RWPE2 (cell line): ENCODE results near the gene TBCK.

Source experiments
- ATAC-seq: fragments of 200-7000 bp; cut with Tn5 transposase; 3 replicates; pipeline ENCODE4 v1.9.1; 2021; ENCODE audit warnings: low read depth
- DNase-seq: peaks from one replicate; pipeline ENCODE4 v3.0.0-alpha.2; 2020; ENCODE audit warnings: low spot score
- H3K27ac ChIP-seq: fragments of 450-650 bp; 2 replicates; pipeline ENCODE4 v1.5.1; 2017; ENCODE audit warnings: mild to moderate bottlenecking; ENCODE audit not compliant: poor library complexity, severe bottlenecking
- H3K27me3 ChIP-seq: fragments of 250-450 bp; sonication (Bioruptor Pico); 2 replicates; pipeline ENCODE4 v1.5.1; 2021; ENCODE audit warnings: mild to moderate bottlenecking, moderate library complexity; ENCODE audit not compliant: insufficient read depth, poor library complexity, severe bottlenecking
- H3K36me3 ChIP-seq: fragments of 250-450 bp; sonication (Bioruptor Pico); 2 replicates; pipeline ENCODE4 v1.5.1; 2020; ENCODE audit warnings: low read depth, mild to moderate bottlenecking, moderate library complexity
- H3K4me1 ChIP-seq: fragments of 250-450 bp; sonication (Bioruptor Pico); 2 replicates; pipeline ENCODE4 v1.5.1; 2021; ENCODE audit warnings: mild to moderate bottlenecking, moderate library complexity; ENCODE audit not compliant: insufficient read depth, poor library complexity, severe bottlenecking
- H3K4me3 ChIP-seq: fragments of 250-450 bp; sonication (Bioruptor Pico); 2 replicates; pipeline ENCODE4 v1.5.1; 2021; ENCODE audit warnings: mild to moderate bottlenecking, moderate library complexity; ENCODE audit not compliant: severe bottlenecking
- H3K9me3 ChIP-seq: fragments of 250-450 bp; sonication (Bioruptor Pico); 2 replicates; pipeline ENCODE4 v1.5.1; 2021; ENCODE audit warnings: mild to moderate bottlenecking, moderate library complexity; ENCODE audit not compliant: severe bottlenecking
- CTCF ChIP-seq: fragments of 450-650 bp; IDR thresholded peaks from one replicate; pipeline ENCODE4 v1.5.1; 2017; ENCODE audit warnings: mild to moderate bottlenecking, moderate library complexity; ENCODE audit not compliant: poor library complexity, severe bottlenecking

The TBCK gene

GRCh38 chr4:106149911-106150310 is 166.1 kb downstream of the TBCK start:
- no peak overlapping the region for H3K4me3 ChIP-seq
- H3K27ac ChIP-seq: no peak overlapping the region
- no peaks in the 10 kb centered on the region for H3K27me3 ChIP-seq
- no peak for TF ChIP-seq CTCF
- H3K9me3 ChIP-seq: peaks cover 3% of the 10 kb centered on the region
- no peaks in the 10 kb centered on the region for H3K36me3 ChIP-seq
- DNase-seq (no peak), ATAC-seq (no peak)
- no peaks in the 10 kb centered on the region for H3K4me1 ChIP-seq

GRCh38 chr4:106149026-106149425 is 167.0 kb downstream of the TBCK start:
- Histone ChIP-seq H3K27ac (no peak overlapping the region), H3K36me3 (no peaks in the 10 kb centered on the region), H3K9me3 (peaks cover 3% of the 10 kb centered on the region), H3K4me1 (no peaks in the 10 kb centered on the region), H3K27me3 (no peaks in the 10 kb centered on the region), H3K4me3 (no peak overlapping the region)
- ATAC-seq: no peak
- TF ChIP-seq CTCF: no peak
- DNase-seq: no peak

- Histone ChIP-seq H3K9me3 (peaks cover 3% of the 10 kb centered on the region), H3K27ac (no peak overlapping the region), H3K27me3 (no peaks in the 10 kb centered on the region), H3K36me3 (no peaks in the 10 kb centered on the region), H3K4me3 (no peak overlapping the region), H3K4me1 (peaks cover 7% of the 10 kb centered on the region)
- no peak for ATAC-seq
- no peak for DNase-seq
- no peak for TF ChIP-seq CTCF
Observed at GRCh38 chr4:106142616-106143127, 173.3 kb downstream of the TBCK start.

GRCh38 chr4:106140601-106141000 is 175.4 kb downstream of the TBCK start:
- H3K4me1 ChIP-seq: peaks cover 7% of the 10 kb centered on the region
- no peaks in the 10 kb centered on the region for H3K36me3 ChIP-seq
- no peak for ATAC-seq
- H3K27me3 ChIP-seq: no peaks in the 10 kb centered on the region
- H3K27ac ChIP-seq: no peak overlapping the region
- H3K9me3 ChIP-seq: no peaks in the 10 kb centered on the region
- H3K4me3 ChIP-seq: no peak overlapping the region
- DNase-seq: no peak
- peak; percentile 45 for TF ChIP-seq CTCF

- TF ChIP-seq CTCF: no peak
- Histone ChIP-seq H3K36me3 (no peaks in the 10 kb centered on the region), H3K4me3 (no peak overlapping the region), H3K4me1 (peaks cover 7% of the 10 kb centered on the region), H3K27ac (no peak overlapping the region), H3K9me3 (peaks cover 3% of the 10 kb centered on the region), H3K27me3 (no peaks in the 10 kb centered on the region)
- ATAC-seq: no peak
- no peak for DNase-seq
Observed at GRCh38 chr4:106136777-106137331, 179.2 kb downstream of the TBCK start.
